Kidney epithelial cell (primary cell): Measurements from ENCODE around the gene SPAG9. TPM values are rescaled to one million over a fixed set of nuclear protein-coding genes. Genes with fewer than 3 reads are reported as not detected.
A peak's percentile ranks its signal among the peaks of the same experiment; 100 is the strongest.

Experiments used
- DNase-seq: peaks from one replicate; pipeline ENCODE4 v3.0.0-alpha.2; 2010; ENCODE audit warnings: low read depth
- H3K27me3 ChIP-seq: 2 replicates; pipeline ENCODE4 v1.6.0; 2011; ENCODE audit warnings: low read length; ENCODE audit not compliant: control insufficient read depth, insufficient read depth
- H3K36me3 ChIP-seq: 2 replicates; pipeline ENCODE4 v1.5.1; 2011; ENCODE audit warnings: low read length; ENCODE audit not compliant: control insufficient read depth, insufficient read depth
- H3K4me3 ChIP-seq: 2 replicates; pipeline ENCODE4 v1.5.1; 2011; ENCODE audit warnings: low read depth, mild to moderate bottlenecking, control low read depth, low read length
- CTCF ChIP-seq: IDR thresholded peaks from 2 replicates; pipeline ENCODE4 v1.5.1; 2011; ENCODE audit warnings: mild to moderate bottlenecking, moderate library complexity, low read length, control low read depth, inconsistent platforms; ENCODE audit not compliant: insufficient read depth, poor library complexity, severe bottlenecking
- total RNA-seq: library from RNA; depleted of rRNA; stranded (reverse); fragments of >200 nt; gene quantifications from 2 replicates; pipeline ENCODE4 v1.2.3, GENCODE V29; 2015

Gene SPAG9
- total RNA-seq, 1 donor from 2014 or later: 85.5 TPM

GRCh38 chr17:50957600-50958575 is 162.8 kb downstream of the SPAG9 start:
- DNase-seq: no peak
- no peak for TF ChIP-seq CTCF
- Histone ChIP-seq H3K36me3 (no peaks in the 10 kb centered on the region), H3K27me3 (no peaks in the 10 kb centered on the region), H3K4me3 (no peak overlapping the region)

- Histone ChIP-seq H3K27me3 (no peaks in the 10 kb centered on the region), H3K36me3 (no peaks in the 10 kb centered on the region), H3K4me3 (no peak overlapping the region)
- TF ChIP-seq CTCF: peak; percentile 76
- no peak for DNase-seq
These were observed 163.7 kb downstream of the SPAG9 start for GRCh38 chr17:50956750-50957523.

- Histone ChIP-seq H3K27me3 (no peaks in the 10 kb centered on the region), H3K36me3 (no peaks in the 10 kb centered on the region), H3K4me3 (no peak overlapping the region)
- DNase-seq: no peak
- no peak for TF ChIP-seq CTCF
These were observed 164.3 kb downstream of the SPAG9 start for GRCh38 chr17:50956409-50956749.

GRCh38 chr17:50955667-50956120 is 165.0 kb downstream of the SPAG9 start:
- Histone ChIP-seq H3K36me3 (no peaks in the 10 kb centered on the region), H3K27me3 (no peaks in the 10 kb centered on the region), H3K4me3 (no peak overlapping the region)
- TF ChIP-seq CTCF: no peak
- no peak for DNase-seq

- H3K4me3 ChIP-seq: no peak overlapping the region
- no peak for TF ChIP-seq CTCF
- no peak for DNase-seq
- H3K36me3 ChIP-seq: no peaks in the 10 kb centered on the region
- H3K27me3 ChIP-seq: no peaks in the 10 kb centered on the region
These were observed 165.5 kb downstream of the SPAG9 start for GRCh38 chr17:50955160-50955559.
